Measurements from ENCODE around the gene CSMD2. TPM values are rescaled to one million over a fixed set of nuclear protein-coding genes. Genes with fewer than 3 reads are reported as not detected.

The CSMD2 gene
- polyA plus RNA-seq, 1 of the 3 experiments (the other 2 are of a cell fraction) = not detected

- H3K4me2 ChIP-seq = no peak overlapping the region
- no peak for DNase-seq
- no peak overlapping the region for H3K4me3 ChIP-seq (ENCODE audit: low read depth in 2 of 2, low read length in 1 of 2)
- H3K36me3 ChIP-seq (replicated peaks in 1 of 2; ENCODE audit: control insufficient read depth in 1 of 2, insufficient read depth in 2 of 2, low read length in 1 of 2) = no peaks in the 10 kb centered on the region
- no peak overlapping the region for H2AFZ ChIP-seq (ENCODE audit: low read depth)
- no peak overlapping the region for H3K9ac ChIP-seq
- ChIA-PET POLR2A (no interaction called here), CTCF (interaction anchor here (1.3 kb wide), 1 partner anchor 189 kb away, joined by 3 read pairs; no protein-coding TSS in a partner anchor)
- no peaks in the 10 kb centered on the region for H3K27me3 ChIP-seq (ENCODE audit: insufficient read depth)
- TF ChIP-seq JUND (IDR thresholded peaks at IDR 0.05) (no peak), SIN3A (IDR thresholded peaks at IDR 0.05; ENCODE audit: borderline replicate concordance, low read depth, low read length) (no peak), YY1 (IDR thresholded peaks at IDR 0.05; ENCODE audit: low read depth) (no peak), TEAD4 (IDR thresholded peaks at IDR 0.05; ENCODE audit: borderline replicate concordance, insufficient read depth) (no peak), RAD21 (IDR thresholded peaks at IDR 0.05; ENCODE audit: low read length) (no peak), FOXJ3 (CRISPR knock-in tag; IDR thresholded peaks at IDR 0.05) (no peak), CTCF (IDR thresholded peaks at IDR 0.05) (no peak), RCOR1 (IDR thresholded peaks at IDR 0.05; ENCODE audit: low read length) (no peak), TCF12 (IDR thresholded peaks at IDR 0.05) (no peak), ZBTB33 (IDR thresholded peaks at IDR 0.05; ENCODE audit: borderline replicate concordance, low read depth) (no peak), USF2 (IDR thresholded peaks at IDR 0.05; ENCODE audit: borderline replicate concordance, low read depth, low read length) (no peak), TAF1 (IDR thresholded peaks at IDR 0.05; ENCODE audit: borderline replicate concordance, low read depth, low read length) (no peak), MXI1 (IDR thresholded peaks at IDR 0.05; ENCODE audit: low read depth, low read length) (no peak)
- no peaks in the 10 kb centered on the region for H3K9me3 ChIP-seq
- WGBS (ENCODE audit: low lambda C conversion rate) = 31% methylated on average over 8 of the region's 8 CpGs
- no peak overlapping the region for H3K27ac ChIP-seq (ENCODE audit: low read depth in 2 of 2, low read length in 1 of 2)
- H4K20me1 ChIP-seq (ENCODE audit: insufficient read depth) = no peaks in the 10 kb centered on the region
- peaks cover 0 to 13% of the 10 kb centered on the region in 2 experiments; a peak in 1 of 4 replicates for H3K4me1 ChIP-seq (ENCODE audit: control insufficient read depth in 1 of 2, insufficient read depth in 2 of 2, low read depth in 1 of 2, low read length in 1 of 2)
- H3F3A ChIP-seq (replicated peaks; ENCODE audit: insufficient read depth) = no peaks in the 10 kb centered on the region
- no peaks in the 10 kb centered on the region for H3K9me2 ChIP-seq
- no peaks in the 10 kb centered on the region for H3K79me2 ChIP-seq (ENCODE audit: insufficient read depth)
These were observed 191.1 kb downstream of the CSMD2 start for GRCh38 chr1:33973799-33974545.
